ENCODE data around the gene PACSIN1. TPM values are rescaled to one million over a fixed set of nuclear protein-coding genes. Genes with fewer than 3 reads are reported as not detected.

The PACSIN1 gene
- total RNA-seq, 2 experiments from 2014 or later = 0.07 to 0.14 TPM

- no peaks in the 10 kb centered on the region for H3K36me3 Mint-ChIP-seq (ENCODE audit: low read depth)
- ChIA-PET CTCF (interaction anchor here (0.7 to 1.2 kb wide), 2 partner anchors 80 to 919 kb away, joined by 3 to 6 read pairs; no protein-coding TSS in a partner anchor), POLR2A (no interaction called here)
- H3K4me3 Mint-ChIP-seq = no peak overlapping the region
- ATAC-seq (no peak), DNase-seq (no peak)
- H3K9me3 Mint-ChIP-seq (ENCODE audit: low read depth) = no peaks in the 10 kb centered on the region
- no peaks in the 10 kb centered on the region for H3K27me3 Mint-ChIP-seq
- no peak overlapping the region for H3K27ac Mint-ChIP-seq
- intact Hi-C loops (cut with DNase I, micrococcal nuclease) = no loop called here
- peaks cover 3% of the 10 kb centered on the region for H3K4me1 Mint-ChIP-seq
Measured at GRCh38 chr6:34529665-34530327, 63.9 kb downstream of the PACSIN1 start.

GRCh38 chr6:34530753-34531365 is 65.0 kb downstream of the PACSIN1 start:
- Mint-ChIP-seq H3K27ac (no peak overlapping the region), H3K27me3 (no peaks in the 10 kb centered on the region), H3K36me3 (ENCODE audit: low read depth) (no peaks in the 10 kb centered on the region), H3K4me1 (peaks cover 3% of the 10 kb centered on the region), H3K9me3 (ENCODE audit: low read depth) (no peaks in the 10 kb centered on the region), H3K4me3 (no peak overlapping the region)
- ChIA-PET POLR2A (no interaction called here), CTCF (no interaction called here)
- intact Hi-C loops (cut with DNase I, micrococcal nuclease) = no loop called here
- ATAC-seq (no peak), DNase-seq (no peak)

- Mint-ChIP-seq H3K27me3 (no peaks in the 10 kb centered on the region), H3K4me1 (peaks cover 3% of the 10 kb centered on the region), H3K4me3 (no peak overlapping the region), H3K9me3 (ENCODE audit: low read depth) (no peaks in the 10 kb centered on the region), H3K36me3 (ENCODE audit: low read depth) (no peaks in the 10 kb centered on the region), H3K27ac (no peak overlapping the region)
- ATAC-seq = peak; percentile 5
- intact Hi-C loops (cut with DNase I, micrococcal nuclease) = no loop called here
- CTCF ChIA-PET = interaction anchor here (1.3 kb wide), 1 partner anchor 77 kb away, joined by 5 read pairs; no protein-coding TSS in a partner anchor
- DNase-seq = peak; percentile 36
- POLR2A ChIA-PET = no interaction called here
Measured at GRCh38 chr6:34531580-34532201, 65.8 kb downstream of the PACSIN1 start.

GRCh38 chr6:34532230-34532629 is 66.4 kb downstream of the PACSIN1 start:
- intact Hi-C loops (cut with DNase I, micrococcal nuclease) = no loop called here
- no peaks in the 10 kb centered on the region for H3K36me3 Mint-ChIP-seq (ENCODE audit: low read depth)
- ATAC-seq (no peak), DNase-seq (no peak)
- no peak overlapping the region for H3K4me3 Mint-ChIP-seq
- no peaks in the 10 kb centered on the region for H3K27me3 Mint-ChIP-seq
- peaks cover 3% of the 10 kb centered on the region for H3K4me1 Mint-ChIP-seq
- CTCF ChIA-PET = interaction anchor here (1.3 kb wide), 1 partner anchor 76 kb away, joined by 5 read pairs; no protein-coding TSS in a partner anchor
- no peaks in the 10 kb centered on the region for H3K9me3 Mint-ChIP-seq (ENCODE audit: low read depth)
- POLR2A ChIA-PET = no interaction called here
- H3K27ac Mint-ChIP-seq = no peak overlapping the region

GRCh38 chr6:34534146-34534545 is 68.3 kb downstream of the PACSIN1 start:
- ChIA-PET CTCF (no interaction called here), POLR2A (no interaction called here)
- intact Hi-C loops (cut with DNase I, micrococcal nuclease) = no loop called here
- Mint-ChIP-seq H3K9me3 (ENCODE audit: low read depth) (no peaks in the 10 kb centered on the region), H3K27ac (no peak overlapping the region), H3K36me3 (ENCODE audit: low read depth) (no peaks in the 10 kb centered on the region), H3K4me3 (no peak overlapping the region), H3K27me3 (no peaks in the 10 kb centered on the region), H3K4me1 (no peaks in the 10 kb centered on the region)
- ATAC-seq (no peak), DNase-seq (no peak)

- DNase-seq (no peak), ATAC-seq (no peak)
- no peak overlapping the region for H3K4me3 Mint-ChIP-seq
- H3K4me1 Mint-ChIP-seq = no peaks in the 10 kb centered on the region
- ChIA-PET POLR2A (no interaction called here), CTCF (interaction anchor here (1.4 kb wide), 1 partner anchor 74 kb away, joined by 5 read pairs; no protein-coding TSS in a partner anchor)
- no peaks in the 10 kb centered on the region for H3K27me3 Mint-ChIP-seq
- no peaks in the 10 kb centered on the region for H3K36me3 Mint-ChIP-seq (ENCODE audit: low read depth)
- H3K9me3 Mint-ChIP-seq (ENCODE audit: low read depth) = no peaks in the 10 kb centered on the region
- no peak overlapping the region for H3K27ac Mint-ChIP-seq
- intact Hi-C loops (cut with DNase I, micrococcal nuclease) = no loop called here
Measured at GRCh38 chr6:34534656-34535055, 68.8 kb downstream of the PACSIN1 start.

- POLR2A ChIA-PET = no interaction called here
- H3K9me3 Mint-ChIP-seq (ENCODE audit: low read depth) = no peaks in the 10 kb centered on the region
- H3K4me3 Mint-ChIP-seq = no peak overlapping the region
- H3K27me3 Mint-ChIP-seq = no peaks in the 10 kb centered on the region
- ATAC-seq = no peak
- intact Hi-C loops (cut with DNase I, micrococcal nuclease) = no loop called here
- H3K4me1 Mint-ChIP-seq = no peaks in the 10 kb centered on the region
- H3K27ac Mint-ChIP-seq = no peak overlapping the region
- DNase-seq = no peak
- no peaks in the 10 kb centered on the region for H3K36me3 Mint-ChIP-seq (ENCODE audit: low read depth)
- CTCF ChIA-PET = interaction anchor here (1.4 kb wide), 1 partner anchor 75 kb away, joined by 5 read pairs; no protein-coding TSS in a partner anchor
Measured at GRCh38 chr6:34535199-34535598, 69.3 kb downstream of the PACSIN1 start.

- ChIA-PET POLR2A (no interaction called here), CTCF (interaction anchor here (1.4 kb wide), 1 partner anchor 75 kb away, joined by 5 read pairs; no protein-coding TSS in a partner anchor)
- Mint-ChIP-seq H3K27me3 (no peaks in the 10 kb centered on the region), H3K36me3 (ENCODE audit: low read depth) (no peaks in the 10 kb centered on the region), H3K4me3 (no peak overlapping the region), H3K4me1 (no peaks in the 10 kb centered on the region), H3K9me3 (ENCODE audit: low read depth) (no peaks in the 10 kb centered on the region), H3K27ac (no peak overlapping the region)
- no peak for ATAC-seq
- DNase-seq = no peak
- intact Hi-C loops (cut with DNase I, micrococcal nuclease) = no loop called here
Measured at GRCh38 chr6:34535646-34536045, 69.8 kb downstream of the PACSIN1 start.

- ChIA-PET CTCF (no interaction called here), POLR2A (no interaction called here)
Measured at GRCh38 chr6:34536251-34536958, 70.5 kb downstream of the PACSIN1 start.

GRCh38 chr6:34536959-34537848 is 71.3 kb downstream of the PACSIN1 start:
- CTCF ChIA-PET = no interaction called here
- no peak overlapping the region for H3K27ac Mint-ChIP-seq
- no peaks in the 10 kb centered on the region for H3K27me3 Mint-ChIP-seq
- H3K36me3 Mint-ChIP-seq (ENCODE audit: low read depth) = no peaks in the 10 kb centered on the region
- POLR2A ChIA-PET = no interaction called here
- ATAC-seq = no peak
- no peaks in the 10 kb centered on the region for H3K9me3 Mint-ChIP-seq (ENCODE audit: low read depth)
- no peak overlapping the region for H3K4me3 Mint-ChIP-seq
- DNase-seq = no peak
- no peaks in the 10 kb centered on the region for H3K4me1 Mint-ChIP-seq
- intact Hi-C loops (cut with DNase I, micrococcal nuclease) = no loop called here

More at GRCh38 chr6:34536251-34536958, 70.5 kb downstream of the PACSIN1 start:
- H3K4me3 Mint-ChIP-seq = no peak overlapping the region
- intact Hi-C loops (cut with DNase I, micrococcal nuclease) = no loop called here
- ATAC-seq (no peak), DNase-seq (no peak)
- no peaks in the 10 kb centered on the region for H3K9me3 Mint-ChIP-seq (ENCODE audit: low read depth)
- no peaks in the 10 kb centered on the region for H3K27me3 Mint-ChIP-seq
- no peaks in the 10 kb centered on the region for H3K4me1 Mint-ChIP-seq
- no peaks in the 10 kb centered on the region for H3K36me3 Mint-ChIP-seq (ENCODE audit: low read depth)
- no peak overlapping the region for H3K27ac Mint-ChIP-seq

GRCh38 chr6:34537922-34538550 is 72.2 kb downstream of the PACSIN1 start:
- H3K27me3 Mint-ChIP-seq = no peaks in the 10 kb centered on the region
- CTCF ChIA-PET = no interaction called here
- intact Hi-C loops (cut with DNase I, micrococcal nuclease) = no loop called here
- H3K36me3 Mint-ChIP-seq (ENCODE audit: low read depth) = no peaks in the 10 kb centered on the region
- DNase-seq = no peak
- ATAC-seq = no peak
- H3K4me3 Mint-ChIP-seq = no peak overlapping the region
- no peaks in the 10 kb centered on the region for H3K9me3 Mint-ChIP-seq (ENCODE audit: low read depth)
- no peaks in the 10 kb centered on the region for H3K4me1 Mint-ChIP-seq
- no peak overlapping the region for H3K27ac Mint-ChIP-seq
- POLR2A ChIA-PET = no interaction called here
